MM.1S (cell line): ENCODE measurements around the gene NLRP9.

Source experiments
- CTCF ChIP-seq: fragments of 300-600 bp; sonication (generic); IDR thresholded peaks from 2 replicates; pipeline ENCODE4 v1.5.1; 2016; ENCODE audit warnings: antibody characterized with exemption, low read length, mixed read lengths
- EZH2 ChIP-seq: fragments of 300-600 bp; sonication (generic); optimal IDR thresholded peaks from 2 replicates; pipeline ENCODE3; 2017; ENCODE audit warnings: low read depth, mild to moderate bottlenecking, antibody characterized with exemption, low read length, mixed read lengths

- no peak for TF ChIP-seq CTCF
- no peak for TF ChIP-seq EZH2
Measured at GRCh38 chr19:55693336-55693974, 44.7 kb downstream of the NLRP9 start.
